IMR-90 (cell line): Measurements from ENCODE around the gene RPGR. TPM values are rescaled to one million over a fixed set of nuclear protein-coding genes. Genes with fewer than 3 reads are reported as not detected.

Experiments
- ATAC-seq: fragments of 200-7000 bp; cut with Tn5 transposase; 2 replicates; pipeline ENCODE4 v1.9.1; 2020; ENCODE audit warnings: low read depth, mild to moderate bottlenecking, moderate library complexity
- BruUV-seq: library from RNA; stranded (reverse); fragments of 400-500 nt; replicated peaks from 2 replicates; lab custom pipeline; 2021; lab: Mats Ljungman, UMichigan
- CTCF ChIA-PET: fragments of 300-600 bp; formaldehyde crosslinking; extraction: SDS; loops from one replicate; lab custom pipeline; 2021; ENCODE audit warnings: antibody characterized with exemption; lab: Yijun Ruan, JAX
- POLR2A ChIA-PET: fragments of 300-600 bp; sonication (Branson Sonifier 250); formaldehyde crosslinking; loops from one replicate; lab custom pipeline; 2022; ENCODE audit warnings: antibody characterized with exemption; ENCODE audit not compliant: unreplicated experiment; lab: Charles Lee
- DNase-seq: peaks from one replicate; pipeline ENCODE4 v3.0.0; 2013
- H2AFZ ChIP-seq: replicated peaks from 2 replicates; pipeline ENCODE3; 2013; ENCODE audit warnings: low read length, mild to moderate bottlenecking; ENCODE audit not compliant: poor library complexity
- H2AK5ac ChIP-seq: 2 replicates; pipeline ENCODE4 v1.6.1; 2013; ENCODE audit warnings: low read depth, low read length, inconsistent platforms
- H2AK9ac ChIP-seq: replicated peaks from 2 replicates; pipeline ENCODE3; 2013; ENCODE audit warnings: mild to moderate bottlenecking, low read depth, low read length, moderate library complexity; ENCODE audit not compliant: poor library complexity
- H2BK120ac ChIP-seq: 2 replicates; pipeline ENCODE4 v1.6.1; 2013; ENCODE audit warnings: low read depth, low read length, inconsistent platforms
- H2BK15ac ChIP-seq: 3 replicates; pipeline ENCODE4 v1.6.1; 2013; ENCODE audit warnings: low read depth, low read length, inconsistent platforms
- H2BK20ac ChIP-seq: 2 replicates; pipeline ENCODE4 v1.6.1; 2013; ENCODE audit warnings: low read depth, mild to moderate bottlenecking, inconsistent platforms, low read length, moderate library complexity
- H2BK5ac ChIP-seq: 2 replicates; pipeline ENCODE4 v1.6.1; 2013; ENCODE audit warnings: mild to moderate bottlenecking, low read depth, low read length, inconsistent platforms; ENCODE audit not compliant: poor library complexity, severe bottlenecking
- H3K14ac ChIP-seq: replicated peaks from 2 replicates; pipeline ENCODE4 v1.6.1; 2013; ENCODE audit warnings: low read depth, low read length, inconsistent platforms
- H3K18ac ChIP-seq: 2 replicates; pipeline ENCODE4 v1.6.1; 2013; ENCODE audit warnings: low read depth, low read length, control low read depth
- H3K23ac ChIP-seq: 2 replicates; pipeline ENCODE4 v1.6.1; 2013; ENCODE audit warnings: low read depth, low read length, inconsistent platforms
- H3K27ac ChIP-seq: 2 replicates; pipeline ENCODE4 v1.5.1; 2013; ENCODE audit warnings: mild to moderate bottlenecking, control low read depth, low read length; ENCODE audit not compliant: insufficient read depth
- H3K27me3 ChIP-seq: 2 replicates; pipeline ENCODE4 v1.6.1; 2013; ENCODE audit warnings: low read length; ENCODE audit not compliant: control insufficient read depth, insufficient read depth
- H3K36me3 ChIP-seq: 2 replicates; pipeline ENCODE4 v1.6.1; 2013; ENCODE audit warnings: low read length, mixed read lengths; ENCODE audit not compliant: control insufficient read depth, insufficient read depth
- H3K4ac ChIP-seq: 2 replicates; pipeline ENCODE4 v1.6.1; 2013; ENCODE audit warnings: low read depth, low read length, inconsistent platforms
- H3K4me1 ChIP-seq: 2 replicates; pipeline ENCODE4 v1.6.1; 2013; ENCODE audit warnings: low read length, mixed read lengths; ENCODE audit not compliant: control insufficient read depth, insufficient read depth
- H3K4me2 ChIP-seq: 2 replicates; pipeline ENCODE4 v1.6.1; 2013; ENCODE audit warnings: low read depth, mild to moderate bottlenecking, control low read depth, low read length, moderate library complexity
- H3K4me3 ChIP-seq: 2 replicates; pipeline ENCODE4 v1.5.1; 2013; ENCODE audit warnings: low read depth, mild to moderate bottlenecking, control low read depth, low read length, moderate library complexity; ENCODE audit not compliant: insufficient read depth
- H3K56ac ChIP-seq: 2 replicates; pipeline ENCODE4 v1.6.1; 2013; ENCODE audit warnings: low read length, inconsistent platforms; ENCODE audit not compliant: insufficient read depth; ENCODE audit errors: extremely low read depth
- H3K79me1 ChIP-seq, 2 experiments: 2 replicates each; pipeline ENCODE4 v1.6.1; 2013; ENCODE audit warnings: low read length in 2 of 2, inconsistent platforms in 1 of 2, low read depth in 1 of 2
- H3K9ac ChIP-seq: 2 replicates; pipeline ENCODE4 v1.6.1; 2013; ENCODE audit warnings: low read depth, low read length, control low read depth
- H3K9me1 ChIP-seq: 2 replicates; pipeline ENCODE4 v1.6.1; 2013; ENCODE audit warnings: low read length, inconsistent platforms; ENCODE audit not compliant: insufficient read depth
- H3K9me3 ChIP-seq: 2 replicates; pipeline ENCODE4 v1.6.1; 2013; ENCODE audit warnings: low read length; ENCODE audit not compliant: control insufficient read depth, insufficient read depth
- H4K20me1 ChIP-seq: 2 replicates; pipeline ENCODE4 v1.6.1; 2013; ENCODE audit warnings: low read length, inconsistent platforms; ENCODE audit not compliant: insufficient read depth
- H4K5ac ChIP-seq: 2 replicates; pipeline ENCODE4 v1.6.1; 2013; ENCODE audit warnings: mild to moderate bottlenecking, low read depth, low read length, control low read depth
- H4K8ac ChIP-seq, 2 experiments: 2 replicates each; pipeline ENCODE4 v1.6.1; 2013; ENCODE audit warnings: low read depth in 2 of 2, low read length in 2 of 2, control low read depth in 1 of 2, inconsistent platforms in 1 of 2
- H4K91ac ChIP-seq: 2 replicates; pipeline ENCODE4 v1.6.1; 2013; ENCODE audit warnings: low read depth, low read length, inconsistent platforms; ENCODE audit not compliant: insufficient read depth
- BHLHE40 ChIP-seq: fragments of 150-350 bp; IDR thresholded peaks from 2 replicates; pipeline ENCODE4 v1.6.1; 2016; ENCODE audit warnings: mild to moderate bottlenecking, low read depth, low read length
- CEBPB ChIP-seq: IDR thresholded peaks from 2 replicates; pipeline ENCODE4 v1.6.1; 2012; ENCODE audit warnings: low read depth, low read length, improper control_type of control experiment
- CHD1 ChIP-seq: IDR thresholded peaks from 2 replicates; pipeline ENCODE4 v1.6.1; 2012; ENCODE audit warnings: low read depth, low read length, improper control_type of control experiment
- CTCF ChIP-seq: conservative IDR thresholded peaks from 2 replicates; pipeline ENCODE4 v1.5.1; 2012; ENCODE audit warnings: mild to moderate bottlenecking, low read depth, low read length, improper control_type of control experiment
- ELK1 ChIP-seq: fragments of 150-350 bp; IDR thresholded peaks from 2 replicates; pipeline ENCODE4 v1.6.1; 2016; ENCODE audit warnings: low read depth, mild to moderate bottlenecking, low read length, moderate library complexity, borderline replicate concordance
- FOS ChIP-seq: fragments of 150-350 bp; IDR thresholded peaks from 2 replicates; pipeline ENCODE4 v1.6.1; 2016; ENCODE audit warnings: low read depth, low read length
- MAFK ChIP-seq: IDR thresholded peaks from 2 replicates; pipeline ENCODE4 v1.6.1; 2012; ENCODE audit warnings: low read depth, low read length, improper control_type of control experiment
- MAZ ChIP-seq: IDR thresholded peaks from 2 replicates; pipeline ENCODE4 v1.6.1; 2012; ENCODE audit warnings: low read depth, mild to moderate bottlenecking, low read length, improper control_type of control experiment, moderate library complexity, borderline replicate concordance
- MXI1 ChIP-seq: IDR thresholded peaks from 2 replicates; pipeline ENCODE4 v1.6.1; 2012; ENCODE audit warnings: low read depth, mild to moderate bottlenecking, low read length, moderate library complexity, borderline replicate concordance
- NFE2L2 ChIP-seq: fragments of 150-350 bp; IDR thresholded peaks from 2 replicates; pipeline ENCODE4 v1.6.1; 2016; ENCODE audit warnings: low read depth, mild to moderate bottlenecking, low read length
- POLR2A ChIP-seq: IDR thresholded peaks from 2 replicates; pipeline ENCODE4 v1.6.1; 2012; ENCODE audit warnings: mild to moderate bottlenecking, low read depth, low read length
- RAD21 ChIP-seq: IDR thresholded peaks from 2 replicates; pipeline ENCODE4 v1.6.1; 2012; ENCODE audit warnings: low read length, improper control_type of control experiment
- RCOR1 ChIP-seq: IDR thresholded peaks from 2 replicates; pipeline ENCODE4 v1.6.1; 2012; ENCODE audit warnings: mild to moderate bottlenecking, low read length, improper control_type of control experiment; ENCODE audit not compliant: insufficient replicate concordance
- RFX5 ChIP-seq: IDR thresholded peaks from 2 replicates; pipeline ENCODE4 v1.8.0; 2012; ENCODE audit warnings: low read depth, mild to moderate bottlenecking, low read length, moderate library complexity
- SMC3 ChIP-seq: fragments of 150-350 bp; IDR thresholded peaks from 2 replicates; pipeline ENCODE4 v1.6.1; 2016; ENCODE audit warnings: low read depth, mild to moderate bottlenecking, antibody characterized with exemption, low read length, moderate library complexity
- USF2 ChIP-seq: fragments of 150-350 bp; IDR thresholded peaks from 2 replicates; pipeline ENCODE4 v1.6.1; 2017; ENCODE audit warnings: mild to moderate bottlenecking, antibody characterized with exemption, low read length, low read depth
- WGBS, 2 experiments: methylation state at CpG; one replicate each; pipeline versions ENCODE4 v1.1.5 to v1.1.7; 2013; ENCODE audit warnings: missing lambda C conversion rate in 2 of 2; ENCODE audit not compliant: insufficient read length in 1 of 2; ENCODE audit errors: extremely low coverage in 2 of 2; 5-methylcytosine and 5-hydroxymethylcytosine counted together
- dilution Hi-C: fragments of 300-500 bp; cut with HindIII; formaldehyde crosslinking; loops from one replicate; pipeline ENCODE4 v1.14.3; 2018; ENCODE audit warnings: low sequenced_read_pairs; ENCODE audit not compliant: unreplicated experiment
- in situ Hi-C: fragments of 300-500 bp; cut with MboI; formaldehyde crosslinking; loops from 3 replicates; pipeline ENCODE4 v1.14.3; 2019; ENCODE audit warnings: low sequenced_read_pairs, inconsistent platforms, mixed read lengths
- intact Hi-C: fragments of 100-400 bp; cut with micrococcal nuclease; formaldehyde crosslinking; loops from 2 replicates; pipeline ENCODE4 v1.10.0; 2022
- polyA plus RNA-seq, 3 experiments: library from polyadenylated mRNA; depleted of rRNA; stranded (reverse); fragments of >200 nt; gene quantifications; 2 replicates each; pipeline ENCODE4 v1.2.3, GENCODE V29; 2012; ENCODE audit warnings: low replicate concordance in 1 of 3
- total RNA-seq: library from RNA; depleted of rRNA; stranded (reverse); fragments of >200 nt; gene quantifications from 2 replicates; pipeline ENCODE4 v1.2.3, GENCODE V29; 2012

Gene RPGR
- total and polyA plus RNA-seq, 2 of the 4 experiments (the other 2 are of a cell fraction) = 2.2 to 3.8 TPM

- Histone ChIP-seq H3K4me2 (no peak overlapping the region), H3K36me3 (no peaks in the 10 kb centered on the region), H3K14ac (no peak overlapping the region), H2AFZ (no peak overlapping the region), H3K23ac (no peak overlapping the region), H2BK120ac (no peak overlapping the region), H3K27me3 (peaks cover 6% of the 10 kb centered on the region; the same call in 1 of the 2 replicates), H3K9ac (no peak overlapping the region), H3K4ac (no peak overlapping the region), H2AK9ac (no peak overlapping the region), H4K20me1 (no peaks in the 10 kb centered on the region), H4K91ac (no peak overlapping the region), H4K8ac (no peak overlapping the region), H2BK15ac (no peak overlapping the region), H3K9me3 (no peaks in the 10 kb centered on the region), H4K5ac (no peak overlapping the region), H3K4me1 (no peaks in the 10 kb centered on the region), H3K9me1 (no peaks in the 10 kb centered on the region), H3K79me1 (no peaks in the 10 kb centered on the region), H3K27ac (no peak overlapping the region), H2BK20ac (no peak overlapping the region), H3K4me3 (no peak overlapping the region), H2AK5ac (no peak overlapping the region), H3K18ac (no peak overlapping the region), H2BK5ac (no peak overlapping the region), H3K56ac (no peak overlapping the region)
- intact Hi-C loops (no loop called here), dilution Hi-C loops (no loop called here), in situ Hi-C loops (no loop called here)
- WGBS, 2 experiments = no CpG with 5 or more reads among the region's 2 CpGs
- no TSS peak for BruUV-seq
- no peak for DNase-seq
- ChIA-PET POLR2A (no interaction called here), CTCF (no interaction called here)
- no peak for ATAC-seq
- no peak for TF ChIP-seq MAFK
- TF ChIP-seq FOS = no peak
- TF ChIP-seq RFX5 = no peak
- TF ChIP-seq ELK1 = no peak
- no peak for TF ChIP-seq NFE2L2
- TF ChIP-seq BHLHE40 = no peak
- no peak for TF ChIP-seq USF2
- no peak for TF ChIP-seq POLR2A
- no peak for TF ChIP-seq MXI1
- no peak for TF ChIP-seq RCOR1
- no peak for TF ChIP-seq CEBPB
- no peak for TF ChIP-seq CHD1
- no peak for TF ChIP-seq MAZ
- no peak for TF ChIP-seq CTCF
- no peak for TF ChIP-seq RAD21
- no peak for TF ChIP-seq SMC3
Measured at GRCh38 chrX:38247051-38247450, 80.3 kb downstream of the RPGR start.
